GM23338 (cell line): ENCODE measurements around the gene SLC16A11.

ENCODE experiments used
- EZH2 ChIP-seq: fragments of 200-600 bp; sonication (generic); IDR thresholded peaks from one replicate; pipeline ENCODE4 v1.8.0; 2017; ENCODE audit warnings: antibody characterized with exemption, mild to moderate bottlenecking, low read depth; ENCODE audit not compliant: unreplicated experiment
- EZH2phosphoT487 ChIP-seq: fragments of 200-600 bp; sonication (generic); IDR thresholded peaks from one replicate; pipeline ENCODE4 v1.8.1; 2018; ENCODE audit warnings: antibody characterized with exemption; ENCODE audit not compliant: unreplicated experiment
- NANOG ChIP-seq: IDR thresholded peaks from 2 replicates; pipeline ENCODE4 v1.6.1; 2016; ENCODE audit warnings: antibody characterized with exemption, borderline replicate concordance
- POLR2AphosphoS5 ChIP-seq: IDR thresholded peaks from 2 replicates; pipeline ENCODE4 v1.6.1; 2016; ENCODE audit warnings: antibody characterized with exemption, low read depth
- REST ChIP-seq: IDR thresholded peaks from one replicate; pipeline ENCODE4 v1.6.1; 2018; ENCODE audit warnings: antibody characterized with exemption; ENCODE audit not compliant: unreplicated experiment
- STAT1 ChIP-seq: IDR thresholded peaks from one replicate; pipeline ENCODE4 v1.6.1; 2016; ENCODE audit warnings: antibody characterized with exemption; ENCODE audit not compliant: unreplicated experiment
- ZNF331 ChIP-seq: fragments of 250-450 bp; sonication (Bioruptor Pico); IDR thresholded peaks from 2 replicates; pipeline ENCODE4 v1.5.0; 2020; ENCODE audit warnings: low read depth, mild to moderate bottlenecking, moderate library complexity
- TF ChIP-seq, protein P1 (sequence below), 2 experiments: fragments of 200-600 bp in 1 of 2; sonication (generic) in 1 of 2; conservative IDR thresholded peaks; 2 replicates each; pipeline versions ENCODE4 v1.5.1 to v1.6.1; 2016 to 2017; ENCODE audit warnings: antibody characterized with exemption in 2 of 2, low read depth in 2 of 2, mild to moderate bottlenecking in 2 of 2, moderate library complexity in 1 of 2
- TF ChIP-seq, protein P2 (sequence below): IDR thresholded peaks from 2 replicates; pipeline ENCODE4 v1.6.1; 2016; ENCODE audit warnings: antibody characterized with exemption

GRCh38 chr17:7004398-7005253 lies 39.3 kb downstream of the SLC16A11 start:
- TF ChIP-seq POLR2AphosphoS5 (no peak), EZH2 (no peak), REST (no peak), EZH2phosphoT487 (no peak), STAT1 (no peak), ZNF331 (CRISPR knock-in tag) (no peak), NANOG (no peak)
- TF ChIP-seq, protein P1, sequence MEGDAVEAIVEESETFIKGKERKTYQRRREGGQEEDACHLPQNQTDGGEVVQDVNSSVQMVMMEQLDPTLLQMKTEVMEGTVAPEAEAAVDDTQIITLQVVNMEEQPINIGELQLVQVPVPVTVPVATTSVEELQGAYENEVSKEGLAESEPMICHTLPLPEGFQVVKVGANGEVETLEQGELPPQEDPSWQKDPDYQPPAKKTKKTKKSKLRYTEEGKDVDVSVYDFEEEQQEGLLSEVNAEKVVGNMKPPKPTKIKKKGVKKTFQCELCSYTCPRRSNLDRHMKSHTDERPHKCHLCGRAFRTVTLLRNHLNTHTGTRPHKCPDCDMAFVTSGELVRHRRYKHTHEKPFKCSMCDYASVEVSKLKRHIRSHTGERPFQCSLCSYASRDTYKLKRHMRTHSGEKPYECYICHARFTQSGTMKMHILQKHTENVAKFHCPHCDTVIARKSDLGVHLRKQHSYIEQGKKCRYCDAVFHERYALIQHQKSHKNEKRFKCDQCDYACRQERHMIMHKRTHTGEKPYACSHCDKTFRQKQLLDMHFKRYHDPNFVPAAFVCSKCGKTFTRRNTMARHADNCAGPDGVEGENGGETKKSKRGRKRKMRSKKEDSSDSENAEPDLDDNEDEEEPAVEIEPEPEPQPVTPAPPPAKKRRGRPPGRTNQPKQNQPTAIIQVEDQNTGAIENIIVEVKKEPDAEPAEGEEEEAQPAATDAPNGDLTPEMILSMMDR (conservative IDR thresholded peaks at IDR 0.05; ENCODE audit: low read depth in 2 of 2) = peak; percentile 79 to 88
- TF ChIP-seq, protein P2, sequence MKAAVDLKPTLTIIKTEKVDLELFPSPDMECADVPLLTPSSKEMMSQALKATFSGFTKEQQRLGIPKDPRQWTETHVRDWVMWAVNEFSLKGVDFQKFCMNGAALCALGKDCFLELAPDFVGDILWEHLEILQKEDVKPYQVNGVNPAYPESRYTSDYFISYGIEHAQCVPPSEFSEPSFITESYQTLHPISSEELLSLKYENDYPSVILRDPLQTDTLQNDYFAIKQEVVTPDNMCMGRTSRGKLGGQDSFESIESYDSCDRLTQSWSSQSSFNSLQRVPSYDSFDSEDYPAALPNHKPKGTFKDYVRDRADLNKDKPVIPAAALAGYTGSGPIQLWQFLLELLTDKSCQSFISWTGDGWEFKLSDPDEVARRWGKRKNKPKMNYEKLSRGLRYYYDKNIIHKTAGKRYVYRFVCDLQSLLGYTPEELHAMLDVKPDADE = no peak
